Gastroesophageal sphincter (tissue), 3 donors: ENCODE measurements around the gene ATM.

Experiments used
- CTCF ChIP-seq, 4 experiments: fragments of 200-600 bp in 2 of 4; fragments of 450-650 bp in 2 of 4; sonication (generic) in 1 of 4; IDR thresholded peaks; one replicate each; pipeline ENCODE4 v1.5.1; 2017 to 2019; ENCODE audit warnings: antibody characterized with exemption in 4 of 4, mild to moderate bottlenecking in 2 of 4, moderate library complexity in 2 of 4
- POLR2AphosphoS5 ChIP-seq: sonication (generic); formaldehyde crosslinking; IDR thresholded peaks from one replicate; pipeline ENCODE4 v1.6.1; 2017; ENCODE audit warnings: antibody characterized with exemption

GRCh38 chr11:108286370-108286769, 63.5 kb downstream of the ATM start:
- TF ChIP-seq CTCF (IDR thresholded peaks at IDR 0.05) (no peak), POLR2AphosphoS5 (no peak)
